Smooth muscle cell (in vitro differentiated cells): ENCODE data around the gene CEP68. TPM values are rescaled to one million over a fixed set of nuclear protein-coding genes. Genes with fewer than 3 reads are reported as not detected.
A peak's percentile ranks its signal among the peaks of the same experiment; 100 is the strongest.

Experiments used
- DNase-seq: peaks from one replicate; lab custom pipeline; 2025; ENCODE audit not compliant: unreplicated experiment; lab: John Stamatoyannopoulos, UW
- H2AFZ ChIP-seq: fragments of 200-600 bp; sonication (generic); 2 replicates; pipeline ENCODE4 v1.6.0; 2016; ENCODE audit warnings: antibody characterized with exemption, low read depth, mild to moderate bottlenecking
- H3F3A ChIP-seq: fragments of 200-600 bp; sonication (generic); 2 replicates; pipeline ENCODE4 v1.6.0; 2017; ENCODE audit warnings: antibody characterized with exemption, low read depth
- H3K27ac ChIP-seq: fragments of 200-600 bp; sonication (generic); 2 replicates; pipeline ENCODE4 v1.5.1; 2016; ENCODE audit warnings: low read depth, mild to moderate bottlenecking
- H3K27me3 ChIP-seq: fragments of 200-600 bp; sonication (generic); 2 replicates; pipeline ENCODE4 v1.6.1; 2016; ENCODE audit warnings: low read depth, mild to moderate bottlenecking
- H3K36me3 ChIP-seq: fragments of 200-600 bp; sonication (generic); 2 replicates; pipeline ENCODE4 v1.5.1; 2016; ENCODE audit warnings: low read depth
- H3K4me1 ChIP-seq: fragments of 200-600 bp; sonication (generic); 2 replicates; pipeline ENCODE4 v1.5.1; 2016; ENCODE audit warnings: low read depth
- H3K4me2 ChIP-seq: fragments of 200-600 bp; sonication (generic); 2 replicates; pipeline ENCODE4 v1.6.0; 2016; ENCODE audit warnings: mild to moderate bottlenecking
- H3K4me3 ChIP-seq: fragments of 200-600 bp; sonication (generic); 2 replicates; pipeline ENCODE4 v1.5.1; 2016; ENCODE audit warnings: mild to moderate bottlenecking
- H3K79me2 ChIP-seq: fragments of 200-600 bp; sonication (generic); 2 replicates; pipeline ENCODE4 v1.6.0; 2016; ENCODE audit warnings: low read depth, mild to moderate bottlenecking
- H3K9ac ChIP-seq: fragments of 200-600 bp; sonication (generic); 2 replicates; pipeline ENCODE4 v1.6.0; 2016; ENCODE audit warnings: low read depth
- H3K9me3 ChIP-seq: fragments of 200-600 bp; sonication (generic); replicated peaks from 2 replicates; pipeline ENCODE4 v1.5.1; 2016; ENCODE audit warnings: low read depth
- H4K20me1 ChIP-seq: fragments of 200-600 bp; sonication (generic); 2 replicates; pipeline ENCODE4 v1.6.0; 2016; ENCODE audit warnings: low read depth
- WGBS: methylation state at CpG from one replicate; pipeline ENCODE4 v1.1.7; 2016; ENCODE audit warnings: low lambda C conversion rate; 5-methylcytosine and 5-hydroxymethylcytosine counted together
- polyA plus RNA-seq: library from polyadenylated mRNA; unstranded; fragments of >200 nt; fragmentation: Nextera tagmentation; extraction: Ambion mirVana; gene quantifications from 2 replicates; pipeline ENCODE4 v1.2.1, GENCODE V29; 2016
- total RNA-seq: library from RNA; depleted of rRNA; stranded (reverse); fragments of >200 nt; gene quantifications from 2 replicates; pipeline ENCODE4 v1.2.3, GENCODE V29; 2014
- TF ChIP-seq, protein P1 (sequence below): fragments of 200-600 bp; sonication (generic); IDR thresholded peaks from 2 replicates; pipeline ENCODE4 v1.5.1; 2017; ENCODE audit warnings: borderline replicate concordance, mild to moderate bottlenecking, antibody characterized with exemption; ENCODE audit not compliant: insufficient read depth, poor library complexity, severe bottlenecking

CEP68 gene
- total and polyA plus RNA-seq, 2 experiments from 2014 or later: 3.2 to 12.8 TPM

DNA sequence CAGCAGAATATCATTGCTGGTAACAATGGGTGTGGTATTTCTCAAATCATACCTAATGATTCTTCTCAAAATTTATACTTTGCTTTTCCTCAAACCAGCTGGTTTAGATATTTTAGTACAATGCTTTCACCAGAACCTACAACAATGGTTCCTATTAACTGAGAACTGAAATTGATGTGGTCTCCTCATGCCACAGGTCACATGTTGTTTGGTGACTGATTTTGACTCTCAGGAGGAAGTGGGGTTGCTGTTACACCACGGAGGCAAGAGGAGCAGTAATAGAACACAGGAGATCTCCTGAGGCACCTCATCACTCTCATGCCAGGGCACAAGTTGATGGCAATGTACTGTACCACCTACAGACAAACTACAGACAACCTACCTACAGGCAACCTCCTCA is 3.0 kb upstream of the CEP68 start:
- TF ChIP-seq, protein P1, sequence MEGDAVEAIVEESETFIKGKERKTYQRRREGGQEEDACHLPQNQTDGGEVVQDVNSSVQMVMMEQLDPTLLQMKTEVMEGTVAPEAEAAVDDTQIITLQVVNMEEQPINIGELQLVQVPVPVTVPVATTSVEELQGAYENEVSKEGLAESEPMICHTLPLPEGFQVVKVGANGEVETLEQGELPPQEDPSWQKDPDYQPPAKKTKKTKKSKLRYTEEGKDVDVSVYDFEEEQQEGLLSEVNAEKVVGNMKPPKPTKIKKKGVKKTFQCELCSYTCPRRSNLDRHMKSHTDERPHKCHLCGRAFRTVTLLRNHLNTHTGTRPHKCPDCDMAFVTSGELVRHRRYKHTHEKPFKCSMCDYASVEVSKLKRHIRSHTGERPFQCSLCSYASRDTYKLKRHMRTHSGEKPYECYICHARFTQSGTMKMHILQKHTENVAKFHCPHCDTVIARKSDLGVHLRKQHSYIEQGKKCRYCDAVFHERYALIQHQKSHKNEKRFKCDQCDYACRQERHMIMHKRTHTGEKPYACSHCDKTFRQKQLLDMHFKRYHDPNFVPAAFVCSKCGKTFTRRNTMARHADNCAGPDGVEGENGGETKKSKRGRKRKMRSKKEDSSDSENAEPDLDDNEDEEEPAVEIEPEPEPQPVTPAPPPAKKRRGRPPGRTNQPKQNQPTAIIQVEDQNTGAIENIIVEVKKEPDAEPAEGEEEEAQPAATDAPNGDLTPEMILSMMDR: no peak
- peaks cover 13% of the 10 kb centered on the region for H3K79me2 ChIP-seq
- no peaks in the 10 kb centered on the region for H3F3A ChIP-seq
- H3K9ac ChIP-seq: no peak overlapping the region
- WGBS: 61% methylated on average over 1 of the region's 1 CpG
- H3K27ac ChIP-seq: no peak overlapping the region
- no peaks in the 10 kb centered on the region for H3K27me3 ChIP-seq
- no peaks in the 10 kb centered on the region for H3K9me3 ChIP-seq
- H4K20me1 ChIP-seq: peaks cover 8% of the 10 kb centered on the region
- H3K4me2 ChIP-seq: no peak overlapping the region
- no peak overlapping the region for H3K4me3 ChIP-seq
- DNase-seq: no peak
- H2AFZ ChIP-seq: no peak overlapping the region
- H3K36me3 ChIP-seq: no peaks in the 10 kb centered on the region
- peaks cover 9% of the 10 kb centered on the region for H3K4me1 ChIP-seq

- H3K4me3 ChIP-seq: no peak overlapping the region
- no peaks in the 10 kb centered on the region for H3K27me3 ChIP-seq
- H3K9ac ChIP-seq: no peak overlapping the region
- 85% methylated on average over 4 of the region's 4 CpGs for WGBS
- H3K4me1 ChIP-seq: peaks cover 9% of the 10 kb centered on the region
- TF ChIP-seq, protein P1: no peak
- H3K27ac ChIP-seq: no peak overlapping the region
- peaks cover 22% of the 10 kb centered on the region for H4K20me1 ChIP-seq
- no peaks in the 10 kb centered on the region for H3K36me3 ChIP-seq
- no peak overlapping the region for H2AFZ ChIP-seq
- no peak for DNase-seq
- H3F3A ChIP-seq: no peaks in the 10 kb centered on the region
- peaks cover 26% of the 10 kb centered on the region for H3K79me2 ChIP-seq
- H3K9me3 ChIP-seq: no peaks in the 10 kb centered on the region
- peak overlapping the region; percentile 94 for H3K4me2 ChIP-seq
These were observed 1.3 kb upstream of the CEP68 start for GRCh38 chr2:65054749-65055421.

GRCh38 chr2:65055422-65056214 is 598 bp upstream of the CEP68 start:
- TF ChIP-seq, protein P1: no peak
- H2AFZ ChIP-seq: peak overlapping the region; percentile 20
- peaks cover 34% of the 10 kb centered on the region for H3K79me2 ChIP-seq
- H3K9ac ChIP-seq: no peak overlapping the region
- no peaks in the 10 kb centered on the region for H3K9me3 ChIP-seq
- DNase-seq: peak; percentile 57
- no peak overlapping the region for H3K27ac ChIP-seq
- WGBS: 13% methylated on average over 41 of the region's 42 CpGs
- peak overlapping the region; percentile 94 for H3K4me2 ChIP-seq
- peaks cover 9% of the 10 kb centered on the region for H3K4me1 ChIP-seq
- H3K4me3 ChIP-seq: peak overlapping the region; percentile 75
- H4K20me1 ChIP-seq: peaks cover 29% of the 10 kb centered on the region
- H3K36me3 ChIP-seq: no peaks in the 10 kb centered on the region
- no peaks in the 10 kb centered on the region for H3K27me3 ChIP-seq
- no peaks in the 10 kb centered on the region for H3F3A ChIP-seq
